MM.1S (cell line): Measurements from ENCODE around the gene LIMCH1.

ENCODE experiments used
- EZH2 ChIP-seq: fragments of 300-600 bp; sonication (generic); optimal IDR thresholded peaks from 2 replicates; pipeline ENCODE3; 2017; ENCODE audit warnings: low read depth, mild to moderate bottlenecking, antibody characterized with exemption, low read length, mixed read lengths
- TF ChIP-seq, protein P1 (sequence below): fragments of 300-600 bp; sonication (generic); IDR thresholded peaks from 2 replicates; pipeline ENCODE4 v1.5.1; 2016; ENCODE audit warnings: antibody characterized with exemption, low read length, mixed read lengths

GRCh38 chr4:41645728-41646390 lies 107.9 kb downstream of the LIMCH1 start:
- TF ChIP-seq, protein P1, sequence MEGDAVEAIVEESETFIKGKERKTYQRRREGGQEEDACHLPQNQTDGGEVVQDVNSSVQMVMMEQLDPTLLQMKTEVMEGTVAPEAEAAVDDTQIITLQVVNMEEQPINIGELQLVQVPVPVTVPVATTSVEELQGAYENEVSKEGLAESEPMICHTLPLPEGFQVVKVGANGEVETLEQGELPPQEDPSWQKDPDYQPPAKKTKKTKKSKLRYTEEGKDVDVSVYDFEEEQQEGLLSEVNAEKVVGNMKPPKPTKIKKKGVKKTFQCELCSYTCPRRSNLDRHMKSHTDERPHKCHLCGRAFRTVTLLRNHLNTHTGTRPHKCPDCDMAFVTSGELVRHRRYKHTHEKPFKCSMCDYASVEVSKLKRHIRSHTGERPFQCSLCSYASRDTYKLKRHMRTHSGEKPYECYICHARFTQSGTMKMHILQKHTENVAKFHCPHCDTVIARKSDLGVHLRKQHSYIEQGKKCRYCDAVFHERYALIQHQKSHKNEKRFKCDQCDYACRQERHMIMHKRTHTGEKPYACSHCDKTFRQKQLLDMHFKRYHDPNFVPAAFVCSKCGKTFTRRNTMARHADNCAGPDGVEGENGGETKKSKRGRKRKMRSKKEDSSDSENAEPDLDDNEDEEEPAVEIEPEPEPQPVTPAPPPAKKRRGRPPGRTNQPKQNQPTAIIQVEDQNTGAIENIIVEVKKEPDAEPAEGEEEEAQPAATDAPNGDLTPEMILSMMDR: no peak
- no peak for TF ChIP-seq EZH2
